K562 (cell line): Measurements from ENCODE around the gene MPND. TPM values are rescaled to one million over a fixed set of nuclear protein-coding genes. Genes with fewer than 3 reads are reported as not detected.

ENCODE experiments used
- C11orf30 ChIP-seq: fragments of 450-650 bp; IDR thresholded peaks from 2 replicates; pipeline ENCODE4 v1.6.1; 2016; ENCODE audit warnings: low read depth, mild to moderate bottlenecking
- CCNT2 ChIP-seq: IDR thresholded peaks from 2 replicates; pipeline ENCODE4 v1.6.1; 2011; ENCODE audit warnings: borderline replicate concordance, low read depth, mild to moderate bottlenecking, moderate library complexity, mixed read lengths, low read length; ENCODE audit not compliant: insufficient read length; ENCODE audit errors: extremely low read depth
- ESRRB ChIP-seq: fragments of 250-450 bp; sonication (Bioruptor Pico); IDR thresholded peaks from 2 replicates; pipeline ENCODE4 v1.5.0; 2020; ENCODE audit warnings: mild to moderate bottlenecking, moderate library complexity, borderline replicate concordance
- L3MBTL2 ChIP-seq: fragments of 450-650 bp; IDR thresholded peaks from 2 replicates; pipeline ENCODE4 v1.6.1; 2016; ENCODE audit warnings: mild to moderate bottlenecking, moderate library complexity
- PRDM10 ChIP-seq: fragments of 450-650 bp; IDR thresholded peaks from 2 replicates; pipeline ENCODE4 v1.6.1; 2018; ENCODE audit not compliant: partially characterized antibody
- PTTG1 ChIP-seq: fragments of 450-650 bp; IDR thresholded peaks from 2 replicates; pipeline ENCODE4 v1.6.1; 2016; ENCODE audit warnings: low read depth, mild to moderate bottlenecking, missing genetic modification characterization, missing compliant biosample characterization
- ZBTB40 ChIP-seq, 2 experiments: fragments of 450-650 bp in 1 of 2; sonication (generic) in 1 of 2; formaldehyde crosslinking in 1 of 2; IDR thresholded peaks; 2 replicates each; pipeline versions ENCODE4 v1.7.1 to v1.9.0; 2016 to 2022; ENCODE audit warnings: inconsistent platforms in 1 of 2, mild to moderate bottlenecking in 1 of 2, missing genetic modification reagents in 1 of 2
- ZBTB43 ChIP-seq: sonication (generic); formaldehyde crosslinking; IDR thresholded peaks from 2 replicates; pipeline ENCODE4 v1.8.0; 2023; ENCODE audit warnings: mild to moderate bottlenecking, missing genetic modification reagents
- ZKSCAN3 ChIP-seq: fragments of 250-450 bp; sonication (Bioruptor Pico); IDR thresholded peaks from 2 replicates; pipeline ENCODE4 v1.4.0; 2020
- ZNF12 ChIP-seq: sonication (generic); formaldehyde crosslinking; IDR thresholded peaks from 2 replicates; pipeline ENCODE4 v1.4.0; 2020; ENCODE audit warnings: mild to moderate bottlenecking, missing genetic modification reagents
- polyA plus RNA-seq, 8 experiments: library from polyadenylated mRNA; depleted of rRNA in 4 of 8; stranded (reverse) in 5 of 8; unstranded in 3 of 8; fragments of >200 nt; fragmentation: Nextera tagmentation in 2 of 8; fragmentation: Illumina TruSeq in 1 of 8; extraction: Ambion mirVana in 2 of 8; extraction: Trizol in 1 of 8; gene quantifications; 2 replicates each; pipeline versions ENCODE4 v1.2.1 to v1.2.3, GENCODE V29; 2011 to 2014; ENCODE audit warnings: inconsistent platforms in 1 of 8, missing spikeins in 1 of 8
- total RNA-seq, 7 experiments: library from RNA; depleted of rRNA in 6 of 7; stranded (reverse); fragments of >200 nt in 6 of 7; fragmentation: Illumina TruSeq in 2 of 7; extraction: Trizol in 2 of 7; gene quantifications; 2 replicates each; pipeline versions ENCODE4 v1.2.1 to v1.2.3, GENCODE V29; 2011 to 2021; ENCODE audit warnings: low replicate concordance in 1 of 7

Gene MPND
- total and polyA plus RNA-seq, 9 of the 15 experiments (the other 6 are each of a cell fraction or from before 2014, with no cell fraction given), result 0.25 to 14.0 (median 3.9) TPM

GRCh38 chr19:4342615-4343369, 570 bp upstream of the MPND start (continued):
- peak; percentile 62 for TF ChIP-seq PRDM10
- TF ChIP-seq PTTG1, result peak; percentile 82
- TF ChIP-seq ESRRB, result 0 out of 2 replicates have a peak, but pooled peaks have one; percentile 30
- TF ChIP-seq ZKSCAN3 (CRISPR knock-in tag), result no peak
- TF ChIP-seq C11orf30, result 0 out of 2 replicates have a peak, but pooled peaks have one; percentile 27
- TF ChIP-seq L3MBTL2, result peak; percentile 86
- no peak for TF ChIP-seq ZBTB43 (CRISPR knock-in tag)
- TF ChIP-seq ZNF12 (CRISPR knock-in tag), result 0 out of 2 replicates have a peak, but pooled peaks have one; percentile 57
- TF ChIP-seq CCNT2, result peak; percentile 49
- 0 out of 2 replicates have a peak, but pooled peaks have one; percentile 29 for TF ChIP-seq ZBTB40 (IDR thresholded peaks at IDR 0.05)
- TF ChIP-seq ZBTB40 (CRISPR knock-in tag; IDR thresholded peaks at IDR 0.05), result no peak
